Measurements from ENCODE around the gene NOD1.

Gene NOD1

GRCh38 chr7:30514177-30514576 is 35.6 kb upstream of the NOD1 start:
- TF ChIP-seq, protein P1, sequence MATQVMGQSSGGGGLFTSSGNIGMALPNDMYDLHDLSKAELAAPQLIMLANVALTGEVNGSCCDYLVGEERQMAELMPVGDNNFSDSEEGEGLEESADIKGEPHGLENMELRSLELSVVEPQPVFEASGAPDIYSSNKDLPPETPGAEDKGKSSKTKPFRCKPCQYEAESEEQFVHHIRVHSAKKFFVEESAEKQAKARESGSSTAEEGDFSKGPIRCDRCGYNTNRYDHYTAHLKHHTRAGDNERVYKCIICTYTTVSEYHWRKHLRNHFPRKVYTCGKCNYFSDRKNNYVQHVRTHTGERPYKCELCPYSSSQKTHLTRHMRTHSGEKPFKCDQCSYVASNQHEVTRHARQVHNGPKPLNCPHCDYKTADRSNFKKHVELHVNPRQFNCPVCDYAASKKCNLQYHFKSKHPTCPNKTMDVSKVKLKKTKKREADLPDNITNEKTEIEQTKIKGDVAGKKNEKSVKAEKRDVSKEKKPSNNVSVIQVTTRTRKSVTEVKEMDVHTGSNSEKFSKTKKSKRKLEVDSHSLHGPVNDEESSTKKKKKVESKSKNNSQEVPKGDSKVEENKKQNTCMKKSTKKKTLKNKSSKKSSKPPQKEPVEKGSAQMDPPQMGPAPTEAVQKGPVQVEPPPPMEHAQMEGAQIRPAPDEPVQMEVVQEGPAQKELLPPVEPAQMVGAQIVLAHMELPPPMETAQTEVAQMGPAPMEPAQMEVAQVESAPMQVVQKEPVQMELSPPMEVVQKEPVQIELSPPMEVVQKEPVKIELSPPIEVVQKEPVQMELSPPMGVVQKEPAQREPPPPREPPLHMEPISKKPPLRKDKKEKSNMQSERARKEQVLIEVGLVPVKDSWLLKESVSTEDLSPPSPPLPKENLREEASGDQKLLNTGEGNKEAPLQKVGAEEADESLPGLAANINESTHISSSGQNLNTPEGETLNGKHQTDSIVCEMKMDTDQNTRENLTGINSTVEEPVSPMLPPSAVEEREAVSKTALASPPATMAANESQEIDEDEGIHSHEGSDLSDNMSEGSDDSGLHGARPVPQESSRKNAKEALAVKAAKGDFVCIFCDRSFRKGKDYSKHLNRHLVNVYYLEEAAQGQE (IDR thresholded peaks at IDR 0.05; ENCODE audit: insufficient read depth in 1 of 2, low read depth in 2 of 2, low read length in 2 of 2) = no peak
- TF ChIP-seq FOXP2 (optimal IDR thresholded peaks at IDR 0.05; ENCODE audit: borderline replicate concordance, extremely low read depth, extremely low read length, insufficient read depth) = no peak
- TF ChIP-seq POLR2AphosphoS5 (IDR thresholded peaks at IDR 0.05; ENCODE audit: low read depth, low read length) = no peak
- no peak for TF ChIP-seq SIN3A (IDR thresholded peaks at IDR 0.05; ENCODE audit: borderline replicate concordance, insufficient read depth, low read length)

GRCh38 chr7:30513762-30514161 is 35.2 kb upstream of the NOD1 start:
- no peak for TF ChIP-seq FOXP2 (optimal IDR thresholded peaks at IDR 0.05; ENCODE audit: borderline replicate concordance, extremely low read depth, extremely low read length, insufficient read depth)

- TF ChIP-seq FOXP2 (optimal IDR thresholded peaks at IDR 0.05; ENCODE audit: borderline replicate concordance, extremely low read depth, extremely low read length, insufficient read depth) (no peak), SIN3A (IDR thresholded peaks at IDR 0.05; ENCODE audit: borderline replicate concordance, insufficient read depth, low read length) (no peak), POLR2AphosphoS5 (IDR thresholded peaks at IDR 0.05; ENCODE audit: low read depth, low read length) (no peak), TAF1 (IDR thresholded peaks at IDR 0.05; ENCODE audit: borderline replicate concordance, insufficient read depth, low read length) (no peak)
- TF ChIP-seq, protein P1 (IDR thresholded peaks at IDR 0.05; ENCODE audit: insufficient read depth in 1 of 2, low read depth in 2 of 2, low read length in 2 of 2) = no peak
Measured at GRCh38 chr7:30511973-30512662, 33.5 kb upstream of the NOD1 start.

- TF ChIP-seq TAF1 (IDR thresholded peaks at IDR 0.05; ENCODE audit: borderline replicate concordance, insufficient read depth, low read length) (no peak), SIN3A (IDR thresholded peaks at IDR 0.05; ENCODE audit: borderline replicate concordance, insufficient read depth, low read length) (no peak), POLR2AphosphoS5 (IDR thresholded peaks at IDR 0.05; ENCODE audit: low read depth, low read length) (no peak), FOXP2 (optimal IDR thresholded peaks at IDR 0.05; ENCODE audit: borderline replicate concordance, extremely low read depth, extremely low read length, insufficient read depth) (no peak)
- TF ChIP-seq, protein P1 (IDR thresholded peaks at IDR 0.05; ENCODE audit: insufficient read depth in 1 of 2, low read depth in 2 of 2, low read length in 2 of 2) = no peak
Measured at GRCh38 chr7:30511494-30511893, 32.9 kb upstream of the NOD1 start.

- TF ChIP-seq POLR2AphosphoS5 (IDR thresholded peaks at IDR 0.05; ENCODE audit: low read depth, low read length) (no peak), SIN3A (IDR thresholded peaks at IDR 0.05; ENCODE audit: borderline replicate concordance, insufficient read depth, low read length) (no peak), TAF1 (IDR thresholded peaks at IDR 0.05; ENCODE audit: borderline replicate concordance, insufficient read depth, low read length) (no peak), FOXP2 (optimal IDR thresholded peaks at IDR 0.05; ENCODE audit: borderline replicate concordance, extremely low read depth, extremely low read length, insufficient read depth) (no peak)
- TF ChIP-seq, protein P1 (IDR thresholded peaks at IDR 0.05; ENCODE audit: insufficient read depth in 1 of 2, low read depth in 2 of 2, low read length in 2 of 2) = no peak
Measured at GRCh38 chr7:30510124-30511075, 31.8 kb upstream of the NOD1 start.

Measured in PFSK-1 (cell line).